Measurements from ENCODE around the gene ZNF33B.
"Not testable (repeated sequence)": the region's sequence is repeated elsewhere in the genome, so short reads cannot be mapped to it uniquely, and the experiment has no call there.

Gene ZNF33B

DNA sequence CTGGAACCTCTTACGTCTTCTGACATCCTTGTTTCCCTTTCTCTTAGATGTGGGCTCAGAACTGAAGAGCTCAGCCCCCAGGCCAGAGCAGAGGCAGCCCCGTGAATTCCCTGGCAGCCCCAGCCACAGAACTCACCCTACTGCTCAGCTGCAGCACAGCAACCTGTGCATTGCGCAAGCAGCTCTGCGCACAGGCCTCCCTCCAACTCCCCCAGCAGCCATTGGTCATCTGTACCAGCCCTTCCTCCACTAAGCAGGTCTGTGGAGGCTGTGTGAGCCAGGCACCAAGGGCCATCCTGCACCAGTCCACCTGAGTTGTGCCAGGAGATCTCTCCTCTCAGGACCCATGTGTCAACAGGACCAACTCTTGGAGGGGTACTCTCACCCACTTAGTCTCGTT is 54.5 kb downstream of the ZNF33B start:
- no peak overlapping the region for H3K4me3 ChIP-seq (ENCODE audit: low read depth, low read length)
- peak; percentile 30 for DNase-seq (ENCODE audit: low read depth)
- TF ChIP-seq, protein P1, sequence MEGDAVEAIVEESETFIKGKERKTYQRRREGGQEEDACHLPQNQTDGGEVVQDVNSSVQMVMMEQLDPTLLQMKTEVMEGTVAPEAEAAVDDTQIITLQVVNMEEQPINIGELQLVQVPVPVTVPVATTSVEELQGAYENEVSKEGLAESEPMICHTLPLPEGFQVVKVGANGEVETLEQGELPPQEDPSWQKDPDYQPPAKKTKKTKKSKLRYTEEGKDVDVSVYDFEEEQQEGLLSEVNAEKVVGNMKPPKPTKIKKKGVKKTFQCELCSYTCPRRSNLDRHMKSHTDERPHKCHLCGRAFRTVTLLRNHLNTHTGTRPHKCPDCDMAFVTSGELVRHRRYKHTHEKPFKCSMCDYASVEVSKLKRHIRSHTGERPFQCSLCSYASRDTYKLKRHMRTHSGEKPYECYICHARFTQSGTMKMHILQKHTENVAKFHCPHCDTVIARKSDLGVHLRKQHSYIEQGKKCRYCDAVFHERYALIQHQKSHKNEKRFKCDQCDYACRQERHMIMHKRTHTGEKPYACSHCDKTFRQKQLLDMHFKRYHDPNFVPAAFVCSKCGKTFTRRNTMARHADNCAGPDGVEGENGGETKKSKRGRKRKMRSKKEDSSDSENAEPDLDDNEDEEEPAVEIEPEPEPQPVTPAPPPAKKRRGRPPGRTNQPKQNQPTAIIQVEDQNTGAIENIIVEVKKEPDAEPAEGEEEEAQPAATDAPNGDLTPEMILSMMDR (IDR thresholded peaks at IDR 0.05; ENCODE audit: low read depth, low read length): no peak
- TF ChIP-seq MYC (IDR thresholded peaks at IDR 0.05; ENCODE audit: low read depth, low read length) (no peak), POLR2A (IDR thresholded peaks at IDR 0.05; ENCODE audit: extremely low read depth, insufficient read length) (no peak)
- TF ChIP-seq, protein P2, sequence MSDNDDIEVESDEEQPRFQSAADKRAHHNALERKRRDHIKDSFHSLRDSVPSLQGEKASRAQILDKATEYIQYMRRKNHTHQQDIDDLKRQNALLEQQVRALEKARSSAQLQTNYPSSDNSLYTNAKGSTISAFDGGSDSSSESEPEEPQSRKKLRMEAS (IDR thresholded peaks at IDR 0.05; ENCODE audit: low read depth, low read length): no peak

DNA sequence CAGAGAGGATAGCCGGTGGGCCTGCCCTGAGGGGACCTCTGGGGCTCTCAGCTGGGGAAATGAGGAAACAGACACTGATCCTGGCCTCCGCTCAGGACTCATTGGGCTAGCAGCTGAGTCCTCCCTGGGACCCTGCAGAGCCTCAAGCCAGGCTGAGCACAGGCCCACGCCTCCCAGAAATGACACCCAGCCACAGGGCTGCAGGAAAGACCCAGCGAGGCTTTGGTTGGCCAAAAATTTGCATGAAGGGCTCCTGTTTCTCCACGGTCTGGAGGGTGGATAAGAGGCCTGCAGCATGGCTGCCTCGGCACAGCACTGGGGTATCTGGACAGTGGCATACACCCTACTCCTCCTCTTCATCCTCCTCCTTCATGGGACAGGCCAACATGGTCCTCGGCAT is 60.4 kb downstream of the ZNF33B start:
- TF ChIP-seq MYC (IDR thresholded peaks at IDR 0.05; ENCODE audit: low read depth, low read length) (no peak), POLR2A (IDR thresholded peaks at IDR 0.05; ENCODE audit: extremely low read depth, insufficient read length) (no peak)
- no peak for DNase-seq (ENCODE audit: low read depth)
- H3K4me3 ChIP-seq (ENCODE audit: low read depth, low read length): no peak overlapping the region

DNA sequence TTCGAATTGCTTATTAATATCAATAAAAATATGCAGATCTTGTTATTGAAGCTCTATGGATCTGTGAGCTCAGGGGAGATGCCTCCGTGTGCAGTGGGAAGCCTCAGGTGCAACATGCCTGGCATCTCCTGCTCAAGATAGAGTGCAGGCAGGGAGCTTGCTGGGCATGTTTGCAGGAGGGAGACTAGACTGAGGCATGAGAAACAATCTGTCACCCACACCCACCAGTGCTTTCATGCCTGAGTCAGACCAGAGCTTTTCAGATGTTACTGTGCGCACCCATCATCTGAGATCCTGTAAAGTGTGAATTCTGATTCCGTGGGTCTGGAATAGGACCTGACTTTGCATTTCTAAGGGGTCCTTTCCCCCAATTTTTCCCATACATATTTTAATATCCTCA is 62.0 kb downstream of the ZNF33B start:
- TF ChIP-seq MYC (IDR thresholded peaks at IDR 0.05; ENCODE audit: low read depth, low read length) (no peak), POLR2A (IDR thresholded peaks at IDR 0.05; ENCODE audit: extremely low read depth, insufficient read length) (no peak)
- TF ChIP-seq, protein P1 (IDR thresholded peaks at IDR 0.05; ENCODE audit: low read depth, low read length): no peak
- TF ChIP-seq, protein P2 (IDR thresholded peaks at IDR 0.05; ENCODE audit: low read depth, low read length): no peak
- DNase-seq (ENCODE audit: low read depth): no peak
- H3K4me3 ChIP-seq (ENCODE audit: low read depth, low read length): no peak overlapping the region

DNA sequence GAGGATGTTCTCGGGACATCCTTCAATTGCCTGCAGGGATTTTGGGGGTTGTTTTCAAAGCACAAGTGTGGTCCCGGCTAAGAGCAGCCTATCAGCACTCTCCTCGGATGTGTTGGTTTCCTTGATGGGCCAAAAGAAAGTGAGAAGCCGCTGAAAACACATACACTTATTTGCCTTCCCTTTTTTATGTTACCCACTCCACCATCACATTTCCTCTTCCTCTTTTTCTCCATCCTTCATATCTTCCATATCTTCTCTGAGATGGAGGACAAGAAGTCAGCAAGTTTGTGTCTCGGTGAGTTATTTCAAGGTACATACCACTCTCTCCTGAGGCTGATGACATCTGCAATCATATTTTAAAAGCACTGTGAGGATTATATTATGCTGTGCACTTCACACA is 64.0 kb downstream of the ZNF33B start:
- TF ChIP-seq, protein P1 (IDR thresholded peaks at IDR 0.05; ENCODE audit: low read depth, low read length): no peak
- TF ChIP-seq, protein P2 (IDR thresholded peaks at IDR 0.05; ENCODE audit: low read depth, low read length): no peak
- TF ChIP-seq MYC (IDR thresholded peaks at IDR 0.05; ENCODE audit: low read depth, low read length): no peak
- no peak overlapping the region for H3K4me3 ChIP-seq (ENCODE audit: low read depth, low read length)
- no peak for DNase-seq (ENCODE audit: low read depth)

GRCh38 chr10:42556931-42557330 is 81.4 kb downstream of the ZNF33B start:
- no peak for DNase-seq (ENCODE audit: low read depth)
- TF ChIP-seq, protein P2 (IDR thresholded peaks at IDR 0.05; ENCODE audit: low read depth, low read length): no peak
- H3K4me3 ChIP-seq (ENCODE audit: low read depth, low read length): no peak overlapping the region

GRCh38 chr10:42553576-42553975 is 84.8 kb downstream of the ZNF33B start:
- not testable (repeated sequence) for DNase-seq (ENCODE audit: low read depth); H3K4me3 ChIP-seq (ENCODE audit: low read depth, low read length)

- peak overlapping the region; percentile 52 for H3K4me3 ChIP-seq (ENCODE audit: low read depth, low read length)
- DNase-seq (ENCODE audit: low read depth): no peak
- no peak for TF ChIP-seq MYC (IDR thresholded peaks at IDR 0.05; ENCODE audit: low read depth, low read length)
- TF ChIP-seq, protein P2 (IDR thresholded peaks at IDR 0.05; ENCODE audit: low read depth, low read length): no peak
- TF ChIP-seq, protein P1 (IDR thresholded peaks at IDR 0.05; ENCODE audit: low read depth, low read length): no peak
These were observed 85.3 kb downstream of the ZNF33B start for GRCh38 chr10:42553064-42553407.
